GM18873 (cell line): ENCODE data around the gene DRD4.
"Not testable (repeated sequence)": the region's sequence is repeated elsewhere in the genome, so short reads cannot be mapped to it uniquely, and the experiment has no call there.

Experiments used
- ATAC-seq: cut with Tn5 transposase; IDR thresholded peaks from one replicate; pipeline ENCODE4 v1.9.1; 2021; ENCODE audit warnings: mild to moderate bottlenecking, moderate library complexity, moderate number of reproducible peaks; ENCODE audit not compliant: unreplicated experiment, low FRiP score

Gene DRD4

DNA sequence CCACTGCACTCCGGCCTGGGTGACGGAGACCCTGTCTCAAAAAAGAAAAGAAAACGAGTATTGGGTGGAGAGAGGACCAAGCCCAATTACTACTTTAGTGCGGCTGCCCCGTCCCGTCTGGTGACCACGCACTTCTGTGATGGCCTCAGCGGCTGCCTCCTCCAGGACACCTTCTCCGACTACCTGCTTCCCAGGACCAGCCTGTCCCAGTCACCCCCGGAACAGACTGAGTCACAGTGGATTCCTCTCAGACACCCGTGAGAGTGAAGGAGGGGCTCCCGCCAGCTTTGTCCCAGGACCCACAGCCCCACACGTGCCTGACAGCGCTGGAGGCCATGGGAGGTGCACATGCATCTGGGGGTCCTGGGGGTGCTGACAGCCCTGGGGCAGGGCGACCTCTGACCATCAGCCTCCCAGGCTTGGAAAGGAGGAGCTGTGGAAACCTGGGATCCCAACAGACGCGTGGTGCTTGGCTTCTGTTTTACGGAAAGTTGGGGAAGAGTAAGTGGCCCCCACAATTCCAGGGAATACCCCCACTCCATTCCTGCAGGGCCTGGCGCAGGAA is 4.8 kb downstream of the DRD4 start:
- no peak for ATAC-seq

DNA sequence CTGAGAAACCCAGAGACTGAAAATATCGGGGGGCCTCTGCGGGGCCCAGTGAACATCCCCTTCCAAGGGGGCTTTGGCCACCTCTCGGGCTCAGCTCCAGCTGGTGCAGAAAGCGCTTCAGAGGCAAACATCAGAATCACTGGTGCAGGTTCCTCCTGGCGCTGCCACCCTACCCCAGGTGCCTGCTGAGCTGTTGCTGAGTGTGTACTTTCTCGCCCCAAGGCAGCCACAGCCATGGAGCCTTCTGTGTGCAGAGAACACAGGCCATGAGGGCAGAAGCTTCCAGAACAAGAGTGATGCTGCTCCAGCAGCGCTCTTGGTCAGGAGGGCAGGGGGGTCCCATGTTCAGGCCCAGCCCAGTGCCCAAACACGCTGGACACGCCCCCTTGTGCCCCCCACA is 6.3 kb downstream of the DRD4 start:
- no peak for ATAC-seq

DNA sequence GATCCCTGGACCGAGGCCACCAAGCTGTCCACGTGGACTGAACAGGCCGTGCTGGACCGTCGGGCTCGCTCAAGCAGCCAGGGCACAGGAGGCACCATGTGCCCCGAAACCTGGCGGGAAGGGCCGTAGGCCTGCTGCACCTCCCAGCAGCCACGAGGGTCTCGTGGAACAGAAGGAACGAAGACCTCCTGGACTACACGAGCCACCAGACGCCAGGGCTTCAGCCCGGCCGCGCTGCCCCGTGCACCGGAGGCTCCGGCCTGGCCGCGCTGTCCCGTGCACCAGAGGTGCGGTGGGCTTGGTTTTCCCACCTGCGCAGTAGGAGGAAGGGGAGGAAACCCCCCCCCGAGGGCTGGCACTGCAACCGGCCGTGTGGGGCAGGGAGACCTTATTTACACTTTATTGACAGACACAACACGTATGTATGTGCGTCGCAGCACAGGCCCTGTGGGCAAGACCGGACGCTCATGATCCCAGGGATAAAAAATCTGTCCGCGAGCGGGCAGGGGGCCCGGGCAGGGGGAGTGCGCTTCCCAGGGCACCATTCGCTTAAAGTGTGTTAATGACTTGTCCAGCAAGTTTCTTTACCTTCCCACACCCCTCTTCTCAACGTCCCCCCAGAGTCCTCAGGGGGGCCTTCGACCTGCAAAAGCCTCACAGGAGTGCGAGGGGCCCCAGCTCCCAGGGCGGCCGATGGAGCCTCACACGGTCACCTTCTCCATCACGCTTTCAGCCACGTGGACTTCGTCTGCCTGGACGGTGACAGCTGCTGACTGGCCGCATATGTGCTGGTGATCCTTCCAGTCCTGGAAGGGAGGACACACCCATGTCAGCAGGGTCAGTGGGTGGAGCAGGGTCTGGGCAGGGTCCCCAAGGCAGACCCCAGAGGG is 7.0 kb downstream of the DRD4 start:
- ATAC-seq = no peak

DNA sequence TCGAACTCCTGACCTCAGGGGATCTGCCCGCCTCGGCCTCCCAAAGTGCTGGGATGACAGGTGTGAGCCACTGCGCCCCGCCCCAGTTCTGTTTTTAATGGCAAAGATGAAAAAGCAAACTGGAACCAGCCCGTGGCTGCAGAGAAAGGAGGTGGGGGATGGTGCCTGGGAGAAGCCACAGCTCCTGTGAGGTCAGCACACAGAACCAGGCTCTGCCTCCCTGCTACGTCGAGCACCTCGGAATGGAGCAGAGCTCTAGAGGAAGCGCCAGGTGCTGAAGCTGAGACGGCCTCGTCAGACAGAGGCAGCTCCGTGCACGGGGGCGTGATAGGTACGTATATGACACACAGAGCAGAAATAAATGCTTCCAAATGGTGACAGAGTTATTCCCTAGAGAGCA is 8.5 kb downstream of the DRD4 start:
- ATAC-seq = no peak

DNA sequence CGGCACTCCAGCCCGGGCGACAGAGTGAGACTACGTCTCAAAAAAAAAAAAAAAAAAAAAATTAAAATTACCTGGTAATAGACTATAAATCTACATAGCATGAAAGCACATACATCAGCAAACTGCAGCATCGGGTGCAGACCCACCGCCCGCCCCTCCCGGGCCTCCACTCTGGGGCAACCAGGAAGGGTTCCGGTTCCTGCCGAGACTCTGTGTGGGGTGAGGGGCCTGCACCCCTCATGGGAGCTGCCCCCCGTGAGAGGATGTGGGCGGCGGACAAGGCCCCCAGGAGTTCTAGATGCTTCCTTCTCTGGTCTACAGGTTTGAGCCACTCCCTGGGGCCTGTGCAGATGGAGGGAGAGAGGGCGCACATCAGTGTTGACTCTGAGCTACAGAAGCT is 9.1 kb downstream of the DRD4 start:
- ATAC-seq = no peak

DNA sequence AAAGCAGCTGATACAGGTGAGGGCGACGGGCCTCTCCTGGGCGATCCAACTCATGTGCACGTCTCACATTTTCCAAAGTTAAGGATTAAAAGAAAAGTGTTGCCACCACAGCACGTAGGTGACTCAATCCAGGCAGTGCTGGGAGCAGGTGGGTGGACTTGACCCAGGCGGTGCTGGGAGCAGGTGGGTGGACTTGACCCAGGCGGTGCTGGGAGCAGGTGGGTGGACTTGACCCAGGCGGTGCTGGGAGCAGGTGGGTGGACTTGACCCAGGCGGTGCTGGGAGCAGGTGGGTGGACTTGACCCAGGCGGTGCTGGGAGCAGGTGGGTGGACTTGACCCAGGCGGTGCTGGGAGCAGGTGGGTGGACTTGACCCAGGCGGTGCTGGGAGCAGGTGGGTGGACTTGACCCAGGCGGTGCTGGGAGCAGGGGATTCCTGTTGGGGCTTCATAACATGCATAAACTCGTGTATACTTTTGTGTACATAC is 10.6 kb downstream of the DRD4 start:
- not testable (repeated sequence) for ATAC-seq

DNA sequence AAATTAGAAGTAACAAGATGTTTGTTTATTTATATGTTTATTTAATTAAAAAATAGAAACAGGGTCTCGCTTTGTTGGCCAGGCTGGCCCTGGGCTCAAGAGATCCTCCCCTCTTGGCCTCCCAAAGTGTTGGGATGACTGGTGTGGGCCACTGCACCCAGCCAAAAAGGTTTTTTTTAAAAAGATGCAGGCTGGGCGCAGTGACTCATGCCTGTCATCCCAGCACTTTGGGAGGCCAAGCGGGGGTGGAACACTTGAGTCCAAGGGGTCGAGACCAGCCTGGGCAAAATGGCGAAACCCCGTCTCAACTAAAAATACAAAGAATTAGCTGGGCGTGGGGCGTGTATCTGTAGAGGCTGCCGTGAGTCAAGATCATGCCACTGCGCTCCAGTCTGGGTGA is 13.4 kb downstream of the DRD4 start:
- ATAC-seq = no peak

DNA sequence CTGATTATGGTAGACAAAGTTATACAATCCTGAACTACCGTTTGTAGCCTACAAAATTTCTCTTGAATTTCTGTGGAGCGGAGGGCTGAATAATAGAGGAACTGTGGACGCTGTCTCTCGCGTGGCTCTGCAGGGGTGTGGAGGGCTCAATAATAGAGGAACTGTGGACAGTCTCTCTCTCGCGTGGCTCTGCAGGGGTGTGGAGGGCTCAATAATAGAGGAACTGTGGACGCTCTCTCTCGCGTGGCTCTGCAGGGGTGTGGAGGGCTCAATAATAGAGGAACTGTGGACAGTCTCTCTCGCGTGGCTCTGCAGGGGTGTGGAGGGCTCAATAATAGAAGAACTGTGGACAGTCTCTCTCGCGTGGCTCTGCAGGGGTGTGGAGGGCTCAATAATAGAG is 16.1 kb downstream of the DRD4 start:
- ATAC-seq = not testable (repeated sequence)

DNA sequence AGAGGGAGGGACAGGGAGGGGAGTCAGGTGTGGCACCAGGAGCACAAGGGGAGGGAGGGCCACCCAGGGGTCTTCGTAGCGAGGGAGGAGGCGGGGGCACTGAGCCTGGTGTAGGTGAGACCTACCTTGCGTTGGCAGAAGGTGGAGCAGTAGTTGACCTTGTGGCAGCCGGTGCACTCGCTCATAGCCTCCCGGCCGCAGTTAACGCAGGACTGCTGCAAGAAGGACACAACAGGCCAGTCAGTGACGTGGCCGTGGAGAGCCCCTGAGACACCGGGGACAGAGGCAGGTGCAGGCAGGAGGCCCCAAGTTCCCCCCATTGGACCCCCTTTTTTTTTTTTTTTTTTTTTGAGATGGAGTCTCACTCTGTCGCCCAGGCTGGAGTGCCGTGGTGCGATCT is 16.8 kb downstream of the DRD4 start:
- no peak for ATAC-seq

DNA sequence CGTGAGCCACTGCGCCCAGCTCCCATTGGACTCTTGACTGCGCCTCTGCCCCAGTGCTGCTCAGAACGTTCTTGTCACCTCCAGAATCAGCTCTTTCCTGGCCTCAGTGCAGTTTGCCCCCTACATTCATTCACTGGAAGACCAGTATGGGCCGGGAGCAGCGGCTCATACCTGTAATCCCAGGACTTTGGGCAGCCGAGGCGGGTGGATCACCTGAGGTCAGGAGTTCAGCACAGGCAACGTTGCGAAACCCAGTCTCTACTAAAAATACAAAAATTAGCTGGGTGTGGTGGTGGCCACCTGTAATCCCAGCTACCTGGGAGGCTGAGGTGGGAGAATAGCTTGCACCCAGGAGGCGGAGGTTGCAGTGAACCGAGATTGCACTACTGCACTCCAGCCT is 17.4 kb downstream of the DRD4 start:
- ATAC-seq = not testable (repeated sequence)

DNA sequence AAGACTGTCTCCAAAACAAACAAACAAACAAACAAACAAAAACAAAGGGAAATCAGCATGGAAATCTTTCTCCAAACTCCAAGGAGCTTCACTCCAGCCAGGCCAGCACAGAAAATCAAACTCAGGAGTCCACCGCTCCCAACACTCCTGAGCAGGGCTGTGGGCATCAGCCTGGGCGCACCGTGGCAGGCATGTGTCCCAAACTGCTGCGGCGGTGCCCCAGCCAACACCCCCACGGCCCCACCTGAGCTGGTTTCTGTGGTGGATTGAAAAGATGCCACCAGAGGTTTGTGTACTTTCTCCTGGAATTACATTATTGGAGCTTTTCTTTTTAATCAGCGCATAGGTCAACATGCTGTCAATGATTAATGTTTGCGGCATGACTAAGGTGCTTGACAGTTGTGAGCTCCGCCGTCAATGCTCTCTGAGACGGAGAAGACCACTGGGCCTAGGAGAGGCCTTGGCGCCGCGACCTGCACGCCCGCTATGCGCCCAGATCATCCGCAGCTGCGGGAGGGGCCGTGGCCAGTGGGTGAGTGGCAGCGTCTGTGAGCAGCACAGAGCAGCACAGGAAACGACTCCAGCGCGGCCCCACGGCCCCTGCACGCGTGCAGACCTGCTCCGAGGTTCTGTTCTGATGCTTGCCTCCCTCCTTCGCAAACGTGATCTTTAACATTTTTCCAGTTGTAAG is 18.1 kb downstream of the DRD4 start:
- no peak for ATAC-seq

DNA sequence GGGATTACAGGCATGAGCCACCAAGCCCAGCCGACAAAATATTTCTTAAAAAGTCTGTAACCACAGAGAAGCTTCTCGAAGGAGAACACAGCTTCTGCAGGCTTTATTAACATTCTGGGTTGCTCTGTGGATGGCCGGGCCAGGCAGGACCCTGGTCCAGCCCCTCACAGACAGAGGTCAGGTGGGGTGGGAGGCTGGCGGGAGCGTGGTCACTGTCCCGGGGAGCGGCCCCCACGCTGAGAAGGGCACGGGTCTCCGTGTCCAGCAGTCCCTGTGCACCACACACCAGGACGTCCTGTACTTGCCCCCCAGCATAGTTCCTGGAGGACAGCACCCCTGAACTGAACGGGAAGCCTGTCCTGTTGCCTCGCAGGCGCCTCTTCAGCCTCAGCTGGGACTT is 19.4 kb downstream of the DRD4 start:
- ATAC-seq = no peak

DNA sequence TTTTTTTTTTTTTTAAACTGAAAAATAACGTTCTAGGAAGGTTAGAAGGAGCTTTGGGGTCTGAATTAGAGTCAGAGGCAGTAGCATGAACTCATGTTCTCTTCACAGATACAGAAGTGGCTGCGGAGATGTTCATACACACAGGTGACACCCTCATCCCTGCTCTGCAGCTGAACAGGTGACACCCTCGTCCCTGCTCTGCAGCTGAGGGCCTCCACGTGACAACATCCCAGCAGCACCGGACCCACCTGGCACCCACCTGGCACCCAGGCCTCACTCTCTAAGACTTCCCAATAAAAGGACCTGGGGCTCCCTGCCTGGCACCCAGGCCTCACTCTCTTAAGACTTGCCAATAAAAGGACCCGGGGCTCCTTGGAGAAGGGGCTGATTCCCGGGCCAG is 19.8 kb downstream of the DRD4 start:
- ATAC-seq = no peak

DNA sequence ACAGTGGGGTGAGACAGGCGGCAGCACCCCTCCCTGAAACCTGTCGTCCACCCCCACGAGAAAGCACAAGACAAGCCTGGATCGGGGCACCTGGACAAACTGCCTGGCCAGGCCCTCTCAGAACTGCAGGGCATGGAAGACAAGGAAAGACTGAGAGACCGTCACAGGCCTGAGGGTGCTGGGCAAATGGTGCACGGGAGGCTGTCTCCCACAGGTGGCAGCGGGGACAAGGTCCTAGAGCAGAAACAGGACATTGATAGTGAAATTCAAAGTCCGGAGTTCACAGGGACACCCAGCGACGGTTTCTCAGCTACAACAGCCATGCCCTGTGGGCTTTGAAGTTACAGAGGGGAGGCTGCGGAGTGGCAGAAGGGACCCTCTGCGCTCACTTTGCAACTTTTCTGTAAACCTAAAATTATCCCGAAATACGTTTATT is 20.6 kb downstream of the DRD4 start:
- ATAC-seq = no peak

DNA sequence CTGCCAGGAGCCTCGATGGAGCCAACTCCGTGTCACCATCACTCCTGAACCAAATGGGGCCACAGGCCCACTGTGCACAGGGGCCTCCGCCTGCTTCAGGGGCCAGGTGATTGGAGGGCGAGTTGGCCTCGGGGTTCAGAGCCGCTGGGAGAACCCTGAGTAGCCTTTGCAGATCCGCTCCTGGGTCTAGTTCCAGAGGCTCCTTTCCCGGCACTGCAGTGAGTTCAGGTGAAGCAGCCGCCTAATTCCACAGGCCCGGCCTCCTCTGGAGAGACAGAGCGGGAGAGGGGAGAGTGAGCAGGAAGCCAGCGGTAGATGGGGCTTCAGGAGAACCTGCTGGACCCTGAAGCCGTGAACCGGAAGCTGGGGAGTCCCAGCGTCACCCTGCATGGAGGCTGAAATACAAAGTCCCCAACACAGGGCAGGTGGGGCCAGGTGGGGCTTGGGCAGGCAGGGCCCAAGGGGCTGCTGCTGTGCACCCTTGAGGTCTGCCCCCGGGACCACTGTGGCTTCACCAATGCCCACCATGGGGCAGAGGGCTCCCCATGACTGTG is 22.5 kb downstream of the DRD4 start:
- no peak for ATAC-seq

DNA sequence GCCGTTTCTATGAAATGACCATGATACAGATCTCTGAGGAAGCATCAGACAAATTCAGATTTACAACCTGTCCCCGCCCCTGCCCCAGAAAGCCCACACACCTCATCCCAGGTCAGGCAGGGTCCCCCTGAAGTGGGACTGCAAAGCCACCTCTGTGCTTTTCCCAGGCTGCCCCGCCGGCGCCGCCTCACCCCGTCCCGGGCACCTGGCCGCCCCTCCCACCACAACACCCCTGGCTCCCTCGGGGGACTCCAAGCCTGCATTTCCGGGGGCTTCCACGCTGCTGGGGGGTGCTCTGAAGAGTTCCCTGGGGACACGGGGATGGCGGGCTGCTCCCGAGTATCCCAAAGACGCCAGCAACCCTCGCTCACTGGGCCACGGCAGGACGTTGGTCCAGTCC is 23.2 kb downstream of the DRD4 start:
- no peak for ATAC-seq

DNA sequence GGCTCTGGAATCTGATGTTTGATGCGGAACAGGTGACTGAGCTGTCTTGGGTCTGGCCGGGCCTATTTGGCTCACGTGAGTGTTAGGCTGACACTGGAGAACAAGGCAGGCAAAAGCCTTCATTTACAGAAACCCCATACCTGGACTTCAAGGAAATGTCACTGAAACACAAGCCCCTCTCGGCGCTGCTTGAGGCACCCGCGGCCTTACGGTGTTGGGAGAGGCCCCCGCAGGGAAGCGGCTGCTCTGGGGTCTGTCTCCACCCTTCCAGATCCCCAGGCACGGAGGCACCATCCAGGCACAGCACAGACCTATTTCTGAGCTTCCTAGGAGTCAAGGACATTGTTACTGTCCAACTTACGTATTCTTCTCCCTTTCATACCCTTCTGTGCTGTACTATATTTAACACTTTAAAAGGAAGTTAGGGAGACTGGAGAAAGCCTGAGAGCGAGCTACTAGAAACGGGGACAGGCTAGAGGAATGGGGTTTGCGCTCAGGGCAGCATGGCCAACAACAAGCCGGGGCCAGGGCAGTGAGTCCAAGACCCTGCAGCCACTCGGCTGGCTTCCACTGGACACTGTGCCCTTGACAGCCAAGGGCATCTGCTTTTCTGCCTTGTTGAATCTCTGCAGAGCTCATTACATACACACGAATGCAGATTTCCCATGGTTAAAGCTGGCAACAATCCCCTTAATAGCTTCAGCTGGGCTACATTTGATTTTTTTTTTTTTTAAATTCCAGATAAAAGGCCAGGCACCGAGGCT is 23.8 kb downstream of the DRD4 start:
- no peak for ATAC-seq

DNA sequence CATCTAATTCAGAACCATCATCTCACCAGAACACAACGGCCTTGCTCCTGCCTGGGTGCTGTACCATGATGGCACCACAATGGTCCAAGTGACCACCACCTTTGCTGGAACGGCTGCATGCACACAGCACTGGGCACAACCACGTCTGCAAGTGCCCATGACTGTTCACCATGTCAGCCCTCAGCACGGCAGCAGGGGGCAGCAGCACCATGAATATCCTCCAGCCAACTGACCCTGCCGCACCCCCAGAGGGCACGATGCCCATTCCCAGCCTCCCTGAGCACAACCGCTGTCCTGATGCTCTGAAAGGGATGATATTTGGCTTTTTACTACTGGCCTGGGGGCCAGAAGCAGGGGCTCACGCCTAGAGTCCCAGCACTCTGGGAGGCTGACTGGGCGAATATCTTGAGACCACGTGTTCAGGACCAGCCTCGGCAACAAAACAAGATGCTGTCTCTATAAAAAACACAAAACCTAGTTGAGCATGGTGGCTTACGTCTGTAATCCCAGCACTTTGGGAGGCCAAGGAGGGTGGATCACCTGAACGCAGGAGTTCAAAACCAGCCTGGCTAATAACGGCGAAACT is 25.7 kb downstream of the DRD4 start:
- ATAC-seq = no peak

DNA sequence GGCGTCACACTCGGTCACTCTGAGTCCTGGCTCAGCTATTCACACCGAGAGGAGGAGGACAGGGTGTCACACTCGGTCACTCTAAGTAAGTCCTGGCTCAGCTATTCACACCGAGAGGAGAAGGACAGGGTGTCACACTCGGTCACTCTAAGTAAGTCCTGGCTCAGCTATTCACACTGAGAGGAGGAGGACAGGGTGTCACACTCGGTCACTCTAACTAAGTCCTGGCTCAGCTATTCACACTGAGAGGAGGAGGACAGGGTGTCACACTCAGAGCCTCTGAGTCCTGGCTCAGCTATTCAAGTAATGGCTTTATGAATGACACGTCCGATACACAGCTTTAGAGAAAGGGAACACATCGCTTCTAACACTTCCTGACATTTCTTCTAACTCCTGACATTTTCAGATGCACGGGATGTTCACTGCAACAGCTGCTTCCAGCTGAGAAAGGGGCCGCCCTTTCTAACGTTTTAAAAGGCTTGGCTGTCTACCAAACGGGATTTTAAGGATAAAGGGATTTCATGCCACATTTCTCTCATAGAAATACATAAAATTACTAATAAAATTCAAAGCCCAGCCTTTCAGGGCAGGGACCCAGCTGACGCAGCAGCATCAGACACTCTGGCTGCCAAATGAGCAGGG is 28.1 kb downstream of the DRD4 start:
- ATAC-seq = no peak
